DOHH2 (cell line): Measurements from ENCODE around the gene LAPTM4A.

Source experiments
- H3F3A ChIP-seq: fragments of 200-600 bp; sonication (generic), shearing (Covaris generic); 2 replicates; pipeline ENCODE4 v1.6.0; 2016; ENCODE audit warnings: antibody characterized with exemption, mild to moderate bottlenecking; ENCODE audit not compliant: control insufficient read depth, insufficient read depth
- H3K27ac ChIP-seq: fragments of 200-600 bp; sonication (generic); 2 replicates; pipeline ENCODE4 v1.5.1; 2014; ENCODE audit warnings: low read depth, mild to moderate bottlenecking, low read length, moderate library complexity
- H3K27me3 ChIP-seq: fragments of 200-600 bp; sonication (generic); 2 replicates; pipeline ENCODE4 v1.6.1; 2014; ENCODE audit warnings: mild to moderate bottlenecking, low read length, mixed read lengths; ENCODE audit not compliant: control insufficient read depth
- H3K36me3 ChIP-seq: fragments of 200-600 bp; sonication (generic); 2 replicates; pipeline ENCODE4 v1.6.1; 2014; ENCODE audit warnings: mild to moderate bottlenecking, low read length, moderate library complexity, mixed read lengths; ENCODE audit not compliant: control insufficient read depth
- H3K4me1 ChIP-seq: fragments of 200-600 bp; sonication (generic); 2 replicates; pipeline ENCODE4 v1.6.1; 2014; ENCODE audit warnings: mild to moderate bottlenecking, low read length, mixed read lengths; ENCODE audit not compliant: control insufficient read depth
- H3K4me2 ChIP-seq: fragments of 200-600 bp; sonication (generic); 2 replicates; pipeline ENCODE4 v1.6.0; 2014; ENCODE audit warnings: mild to moderate bottlenecking, low read length, moderate library complexity
- H3K4me3 ChIP-seq: fragments of 200-600 bp; sonication (generic); 2 replicates; pipeline ENCODE4 v1.5.1; 2014; ENCODE audit warnings: mild to moderate bottlenecking, low read length, mixed read lengths
- H3K79me2 ChIP-seq: fragments of 200-600 bp; sonication (generic); 2 replicates; pipeline ENCODE4 v1.6.1; 2014; ENCODE audit warnings: mild to moderate bottlenecking, low read length, mixed read lengths; ENCODE audit not compliant: control insufficient read depth
- H3K9me2 ChIP-seq: fragments of 200-600 bp; sonication (generic); replicated peaks from 2 replicates; pipeline ENCODE4 v1.6.1; 2014; ENCODE audit warnings: mild to moderate bottlenecking, low read length, mixed read lengths; ENCODE audit not compliant: control insufficient read depth
- H3K9me3 ChIP-seq: fragments of 200-600 bp; sonication (generic); 2 replicates; pipeline ENCODE4 v1.6.1; 2014; ENCODE audit warnings: antibody characterized with exemption, low read length, mixed read lengths; ENCODE audit not compliant: control insufficient read depth, insufficient read depth
- H4K20me1 ChIP-seq: fragments of 200-600 bp; sonication (generic); 2 replicates; pipeline ENCODE4 v1.6.0; 2014; ENCODE audit warnings: low read depth, mild to moderate bottlenecking, antibody characterized with exemption, low read length, moderate library complexity; ENCODE audit not compliant: control insufficient read depth, insufficient read depth
- CTCF ChIP-seq: fragments of 200-600 bp; sonication (generic); IDR thresholded peaks from one replicate; pipeline ENCODE4 v1.5.1; 2014; ENCODE audit warnings: antibody characterized with exemption, mild to moderate bottlenecking, low read depth, low read length; ENCODE audit not compliant: poor library complexity, severe bottlenecking
- EZH2phosphoT487 ChIP-seq: fragments of 200-600 bp; sonication (generic); IDR thresholded peaks from 2 replicates; pipeline ENCODE4 v1.6.1; 2017; ENCODE audit warnings: borderline replicate concordance, mild to moderate bottlenecking, antibody characterized with exemption, low read length, moderate library complexity, mixed read lengths

LAPTM4A gene

GRCh38 chr2:20065885-20066602 is 14.6 kb upstream of the LAPTM4A start:
- H3K27me3 ChIP-seq: no peaks in the 10 kb centered on the region
- H3K4me1 ChIP-seq: no peaks in the 10 kb centered on the region
- H3K9me2 ChIP-seq: no peaks in the 10 kb centered on the region
- H3K4me3 ChIP-seq: no peak overlapping the region
- no peaks in the 10 kb centered on the region for H3K9me3 ChIP-seq
- H3K27ac ChIP-seq: no peak overlapping the region
- no peaks in the 10 kb centered on the region for H3K36me3 ChIP-seq
- H4K20me1 ChIP-seq: no peaks in the 10 kb centered on the region
- H3K79me2 ChIP-seq: no peaks in the 10 kb centered on the region
- no peak overlapping the region for H3K4me2 ChIP-seq
- TF ChIP-seq EZH2phosphoT487: no peak
- TF ChIP-seq CTCF: no peak
- H3F3A ChIP-seq: no peaks in the 10 kb centered on the region

- no peaks in the 10 kb centered on the region for H3K27me3 ChIP-seq
- no peak for TF ChIP-seq CTCF
- TF ChIP-seq EZH2phosphoT487: no peak
- H3K36me3 ChIP-seq: no peaks in the 10 kb centered on the region
- H3K9me2 ChIP-seq: no peaks in the 10 kb centered on the region
- H3K9me3 ChIP-seq: no peaks in the 10 kb centered on the region
- H3F3A ChIP-seq: no peaks in the 10 kb centered on the region
- no peak overlapping the region for H3K4me3 ChIP-seq
- no peak overlapping the region for H3K4me2 ChIP-seq
- H3K79me2 ChIP-seq: no peaks in the 10 kb centered on the region
- H4K20me1 ChIP-seq: no peaks in the 10 kb centered on the region
- no peaks in the 10 kb centered on the region for H3K4me1 ChIP-seq
- no peak overlapping the region for H3K27ac ChIP-seq
Measured at GRCh38 chr2:20064841-20065240, 13.4 kb upstream of the LAPTM4A start.

GRCh38 chr2:20064421-20064820 is 13.0 kb upstream of the LAPTM4A start:
- Histone ChIP-seq H3K27me3 (no peaks in the 10 kb centered on the region), H3K79me2 (no peaks in the 10 kb centered on the region), H3K4me1 (no peaks in the 10 kb centered on the region), H3F3A (no peaks in the 10 kb centered on the region), H3K4me2 (no peak overlapping the region), H3K4me3 (no peak overlapping the region), H3K36me3 (no peaks in the 10 kb centered on the region), H3K9me2 (no peaks in the 10 kb centered on the region), H3K27ac (no peak overlapping the region), H3K9me3 (no peaks in the 10 kb centered on the region), H4K20me1 (no peaks in the 10 kb centered on the region)
- no peak for TF ChIP-seq EZH2phosphoT487
- no peak for TF ChIP-seq CTCF
